GM12872 (cell line): ENCODE data around the gene PSENEN.

Experiments used
- CTCF ChIP-seq: IDR thresholded peaks from 3 replicates; pipeline ENCODE4 v1.5.1; 2011; ENCODE audit warnings: low read depth, mild to moderate bottlenecking, low read length, moderate library complexity; ENCODE audit not compliant: insufficient read depth

Gene PSENEN

GRCh38 chr19:35738887-35739229 lies 6.6 kb upstream of the PSENEN start:
- no peak for TF ChIP-seq CTCF

DNA sequence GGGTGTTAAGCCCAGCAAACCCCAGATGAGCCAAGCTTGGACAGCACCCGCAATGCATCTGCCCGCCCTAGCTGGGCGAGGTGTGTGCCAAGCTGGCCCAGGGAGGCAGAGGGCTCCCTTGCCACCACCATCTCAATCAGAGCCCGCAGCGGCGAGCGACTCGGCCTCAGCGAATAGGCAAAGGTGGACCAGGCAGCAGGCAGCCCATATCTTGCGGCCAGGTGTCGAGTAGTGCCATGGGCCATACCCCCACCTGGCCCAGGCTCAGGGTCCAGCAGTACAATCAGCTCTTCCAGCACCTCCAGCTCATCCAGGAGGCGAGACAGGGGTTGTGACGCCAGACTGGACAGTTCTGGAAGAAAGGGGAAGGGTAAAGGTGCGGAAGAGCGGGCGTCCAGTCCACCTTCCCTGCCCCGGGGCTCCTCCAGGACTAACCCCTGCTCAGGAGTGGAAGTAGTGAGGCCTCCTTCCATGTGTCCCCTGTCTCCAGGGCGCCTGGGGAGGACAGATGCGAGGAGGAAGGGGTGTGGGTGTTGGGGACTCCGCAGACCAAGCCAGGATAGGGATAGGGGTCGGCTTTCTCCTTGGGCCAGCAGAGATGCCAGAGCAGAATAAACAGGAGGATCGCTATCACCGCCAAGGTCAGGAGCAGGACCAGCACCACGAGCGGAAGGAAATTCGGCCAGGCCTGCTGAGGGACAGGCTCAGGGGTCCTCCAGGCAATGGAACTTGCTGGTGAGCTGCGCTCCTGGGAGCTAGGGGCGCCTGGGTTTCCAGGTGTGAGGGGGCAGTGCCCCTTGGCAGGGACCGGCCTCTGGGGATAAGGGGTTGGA lies 6.0 kb upstream of the PSENEN start:
- TF ChIP-seq CTCF: no peak

- no peak for TF ChIP-seq CTCF
Observed at GRCh38 chr19:35740108-35740422, 5.4 kb upstream of the PSENEN start.

- peak; percentile 33; the same call in 1 of the 3 replicates for TF ChIP-seq CTCF
Observed at GRCh38 chr19:35740423-35741202, 4.8 kb upstream of the PSENEN start.

DNA sequence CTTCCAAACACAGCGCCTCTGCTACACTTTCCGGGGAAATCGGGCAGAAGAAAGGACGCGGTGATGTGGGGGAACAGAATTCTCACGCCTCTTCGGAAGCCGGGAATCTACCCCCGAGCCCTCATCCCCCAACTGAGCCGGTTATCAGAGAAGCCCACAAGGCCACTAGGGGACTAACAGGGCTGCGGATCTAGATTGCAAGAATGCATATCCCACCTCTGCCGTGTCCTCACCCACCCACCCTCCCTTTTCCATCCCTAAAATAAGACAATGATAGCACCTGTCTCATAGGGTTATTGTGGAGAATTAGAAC lies 4.3 kb upstream of the PSENEN start:
- TF ChIP-seq CTCF: no peak; the same call in none of the 3 replicates

DNA sequence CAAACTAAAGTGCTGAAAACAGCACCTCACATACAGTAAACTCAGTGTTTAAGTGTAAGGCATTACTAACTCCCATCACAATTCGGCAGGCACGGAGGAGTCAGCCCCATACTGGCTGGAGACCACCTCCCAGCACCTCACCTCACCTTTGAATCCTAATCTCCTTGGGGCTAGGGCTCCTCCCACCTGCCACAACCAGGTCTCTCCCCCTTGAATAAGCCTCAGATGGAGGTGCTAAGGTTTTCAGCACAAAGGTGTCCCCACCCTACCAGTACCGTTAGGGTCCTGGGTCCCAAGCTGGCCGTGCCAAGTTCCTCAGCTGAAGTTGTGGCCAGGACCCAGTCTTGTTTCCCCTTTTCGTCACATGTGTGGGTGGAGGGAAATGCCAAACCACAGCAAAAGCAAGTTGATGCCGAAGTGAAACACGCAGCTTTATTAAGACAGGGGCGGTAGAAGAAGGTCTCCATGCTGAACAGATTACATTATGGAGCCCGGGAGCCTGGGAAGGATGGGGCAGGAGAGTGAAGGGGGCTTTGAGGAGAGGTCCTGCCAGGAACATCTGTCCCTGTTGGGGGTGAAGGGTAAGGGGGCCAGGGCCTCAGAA lies 3.2 kb upstream of the PSENEN start, which contains the start of gene IGFLR1:
IGFLR1 (minus strand) TSS at position 332 of the 604 bp plus-strand sequence. CDS start 1,272 bp downstream, outside the sequence.
- no peak for TF ChIP-seq CTCF

DNA sequence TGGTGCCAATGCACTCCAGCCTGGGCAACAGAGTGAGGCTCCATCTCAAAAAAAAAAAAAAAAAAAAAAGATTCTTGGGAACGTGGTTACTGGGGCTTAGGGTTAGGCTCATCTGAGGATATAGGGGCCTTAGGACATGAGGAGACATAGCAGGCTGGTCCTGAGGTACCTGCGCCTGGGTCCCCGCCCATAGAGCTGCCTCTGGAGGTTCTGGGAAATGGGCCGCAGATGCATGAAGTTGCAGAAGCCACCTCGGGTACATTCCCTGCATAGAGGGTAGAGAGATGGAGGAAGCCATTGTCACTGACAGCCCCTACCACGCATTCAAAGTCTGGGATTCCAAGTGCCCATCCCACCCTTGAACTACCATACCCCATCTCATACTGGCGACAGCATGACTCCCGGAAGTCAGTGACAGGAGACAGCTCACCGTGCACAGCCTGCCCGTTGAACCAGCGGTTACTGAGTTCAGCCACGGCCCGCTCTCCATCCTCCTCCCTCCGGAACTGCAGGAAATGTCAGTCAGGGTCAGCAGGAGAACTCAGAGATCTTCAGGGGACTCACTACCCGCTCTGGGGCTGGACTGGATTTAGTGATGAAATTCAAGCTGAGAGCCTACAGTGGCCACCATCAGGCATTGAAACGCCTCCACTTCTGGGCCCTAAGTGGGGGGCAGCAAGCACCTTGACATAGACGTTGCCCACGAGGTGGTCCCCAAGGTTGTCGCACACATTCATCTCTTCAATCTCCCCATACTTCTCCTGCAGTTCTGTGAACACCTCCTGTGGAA lies 1.6 kb upstream of the PSENEN start:
- TF ChIP-seq CTCF: no peak
